Activated CD4-positive, alpha-beta T cell treated with anti-CD3 and anti-CD28 coated beads, Interleukin-2, amount 50 U/mL, for 48 hours (primary cell): ENCODE measurements around the gene SGCD.

Experiments used
- DNase-seq, 2 experiments: peaks; one replicate each; pipeline ENCODE4 v3.0.0-alpha.2; 2020

The SGCD gene

GRCh38 chr5:156326718-156327259 lies at the start of gene SGCD:
Gene SGCD (plus strand): TSS chr5:156327164.
- no peak for DNase-seq

DNA sequence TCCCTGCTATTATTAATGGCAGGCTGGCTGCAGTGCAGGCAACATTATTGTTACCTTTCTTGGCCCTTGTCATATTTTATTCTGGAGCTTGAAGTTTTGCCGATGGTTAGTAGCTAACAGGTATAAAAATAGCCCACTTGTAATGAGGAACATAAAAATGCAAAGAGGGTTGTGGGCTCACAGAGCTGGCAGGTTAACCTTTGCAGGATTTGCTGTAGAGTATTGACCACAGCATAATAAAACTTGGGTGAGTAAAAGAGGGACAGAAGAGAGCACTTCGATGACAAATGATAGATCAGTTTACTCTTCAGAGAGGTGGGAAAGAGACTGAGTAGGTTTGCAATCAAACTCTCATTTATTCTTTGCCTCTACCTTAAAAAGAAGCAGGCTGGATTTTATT lies 49.7 kb upstream of the SGCD start:
- no peak for DNase-seq

DNA sequence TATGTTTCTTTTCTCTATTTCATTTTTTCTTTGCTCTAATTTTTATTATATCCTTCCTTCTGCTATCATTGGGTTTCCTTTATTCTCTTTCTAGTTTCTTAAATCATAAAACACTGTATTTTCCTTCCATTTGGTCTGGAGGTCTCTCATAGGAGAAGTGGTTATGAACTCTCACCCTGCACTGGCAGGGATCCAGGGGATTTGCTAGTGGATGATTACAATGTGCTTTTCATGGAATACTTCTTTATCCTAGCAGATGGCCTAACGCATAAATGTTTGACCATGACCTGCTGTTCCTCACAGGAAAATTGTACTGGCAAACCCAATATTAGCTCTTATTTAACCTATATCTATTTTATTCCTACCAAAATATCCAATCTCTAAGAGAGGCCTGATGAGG lies 31.5 kb upstream of the SGCD start:
- no peak for DNase-seq

- no peak for DNase-seq
Observed at GRCh38 chr5:156310115-156310514, 16.8 kb upstream of the SGCD start.

- no peak for DNase-seq
Observed at GRCh38 chr5:156312897-156313694, 13.9 kb upstream of the SGCD start.

GRCh38 chr5:156314416-156314815 lies 12.5 kb upstream of the SGCD start:
- no peak for DNase-seq

- DNase-seq, result no peak
Observed at GRCh38 chr5:156322666-156323065, 4.3 kb upstream of the SGCD start.

DNA sequence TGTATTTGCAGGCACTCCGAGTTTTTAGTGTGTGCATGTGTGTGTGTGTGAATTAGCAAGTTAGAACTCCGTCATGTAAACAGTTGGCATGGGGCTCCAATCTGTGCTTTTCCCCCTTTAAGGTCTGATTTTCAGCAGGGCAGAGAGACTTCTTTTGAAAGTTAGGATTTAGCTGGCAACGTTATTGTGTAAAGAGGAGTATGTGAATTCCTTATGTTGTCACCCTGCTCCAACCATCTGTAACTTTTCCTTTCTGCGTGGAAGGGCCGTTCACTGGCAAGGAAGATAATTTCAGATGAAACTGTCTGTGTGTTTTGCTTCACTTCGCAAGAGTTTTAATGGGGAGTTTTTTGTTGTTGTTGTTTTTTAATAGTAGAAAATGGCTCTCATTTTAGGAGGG lies 332 bp downstream of the SGCD start:
- no peak for DNase-seq

DNA sequence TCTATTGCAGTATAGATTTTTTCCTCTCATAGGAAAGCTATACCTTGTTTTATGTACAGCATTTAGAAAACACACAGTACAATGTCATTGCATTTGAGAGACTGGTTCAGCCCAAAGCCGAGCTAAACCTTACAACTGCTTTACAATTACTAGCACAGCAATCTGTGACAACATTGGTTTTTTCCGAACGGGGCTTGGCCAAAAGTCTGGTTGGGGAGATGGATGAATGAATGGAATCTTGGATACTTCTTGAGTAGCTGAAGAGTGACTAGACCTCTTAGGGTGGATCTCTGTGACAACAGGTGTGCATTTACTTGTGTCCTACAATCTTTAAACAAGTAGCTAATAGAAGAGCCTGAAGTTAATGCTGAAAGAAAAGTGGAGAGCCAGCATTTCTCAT lies 1.2 kb downstream of the SGCD start:
- no peak for DNase-seq

DNA sequence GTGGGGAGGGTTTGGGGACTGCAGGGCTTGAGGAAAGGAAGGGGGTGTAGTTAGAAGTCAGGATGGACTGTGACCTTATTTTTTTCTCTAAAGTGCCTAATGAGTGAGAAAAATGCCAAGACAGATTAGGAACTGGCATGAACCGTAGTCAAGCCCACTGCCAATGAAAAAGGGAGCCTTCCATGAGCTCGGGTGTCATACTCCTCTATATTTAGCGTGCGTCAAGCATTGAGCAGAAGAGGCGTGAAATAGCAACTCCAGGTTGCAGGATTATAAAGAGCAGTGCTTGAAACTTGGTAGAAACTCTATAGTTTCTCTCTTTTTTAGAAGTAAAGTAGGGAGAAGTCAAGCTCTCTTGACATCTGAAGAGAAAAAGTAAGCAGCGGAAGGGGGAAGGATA lies 1.8 kb downstream of the SGCD start:
- DNase-seq, result no peak

GRCh38 chr5:156329171-156329611 lies 2.2 kb downstream of the SGCD start:
- no peak for DNase-seq

DNA sequence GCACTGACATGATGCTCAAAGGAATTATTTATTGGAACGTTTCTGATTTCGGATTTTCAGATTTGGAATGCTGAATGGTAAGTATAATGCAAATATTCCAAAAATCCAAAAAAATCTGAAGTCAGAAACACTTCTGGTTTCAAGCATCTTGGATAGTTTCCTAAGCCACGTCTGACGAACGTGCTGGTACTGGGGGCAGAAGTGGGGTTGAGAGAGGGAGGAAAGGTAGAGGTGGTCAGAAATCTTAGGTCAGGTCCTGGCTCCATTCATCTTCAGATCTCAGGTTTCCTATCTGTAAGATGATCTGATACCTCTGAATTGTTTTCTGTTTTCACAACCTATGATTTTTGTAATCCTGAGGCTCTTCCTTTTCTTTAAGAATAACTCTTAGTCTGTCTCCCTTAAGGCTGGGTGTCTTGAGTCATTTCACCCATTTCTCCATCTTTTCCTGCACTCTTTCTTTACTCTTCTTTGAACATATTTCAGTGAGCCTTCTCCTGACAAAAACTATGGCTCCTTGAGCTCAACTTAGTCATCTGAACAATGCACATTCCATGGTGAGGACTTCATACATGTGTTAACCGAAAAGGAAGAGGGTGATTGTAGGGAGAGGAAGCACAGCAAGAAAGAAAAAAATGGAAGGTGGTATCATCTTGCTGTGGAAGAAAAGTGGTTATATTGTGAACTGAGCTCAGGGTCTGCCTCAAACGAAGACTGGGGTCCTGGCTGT lies 3.3 kb downstream of the SGCD start:
- DNase-seq, result no peak

DNA sequence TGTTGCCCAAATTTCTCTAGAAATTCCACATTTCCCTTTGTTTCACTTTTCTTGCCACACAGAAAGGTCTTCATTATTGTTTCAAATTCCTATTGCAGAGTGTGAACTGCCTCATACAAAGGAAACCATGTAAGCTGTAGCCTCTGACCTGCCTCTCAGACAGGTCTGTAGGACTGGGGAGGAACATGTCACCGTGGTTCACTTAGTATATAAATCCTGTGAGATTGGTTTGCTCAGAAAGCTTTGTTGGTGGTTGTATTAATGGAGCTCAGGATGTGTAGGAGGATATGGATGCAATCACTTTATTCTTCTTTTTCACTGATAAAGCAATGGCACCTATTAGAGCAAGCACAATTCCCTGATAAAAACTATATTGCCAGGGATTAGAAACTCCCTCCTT lies 4.2 kb downstream of the SGCD start:
- no peak for DNase-seq

DNA sequence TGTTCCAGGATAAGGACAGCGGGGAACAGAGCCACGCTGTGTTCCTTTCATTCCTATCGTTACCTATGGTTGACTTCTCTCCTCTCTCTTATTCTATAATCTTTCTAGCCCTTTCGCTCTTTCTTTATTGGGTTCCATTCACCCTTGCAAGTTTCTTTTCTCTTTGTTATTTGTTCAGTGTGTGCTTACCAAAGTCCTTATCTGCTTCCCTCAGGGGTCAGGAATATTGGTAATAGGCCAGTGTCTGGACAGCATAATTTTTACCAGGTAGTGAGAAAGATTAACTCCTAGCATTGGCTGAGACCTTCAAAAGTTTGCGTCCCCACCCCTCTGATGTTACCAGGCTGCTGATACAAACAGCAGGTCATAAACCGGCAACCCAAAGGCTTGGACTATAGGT lies 4.9 kb downstream of the SGCD start:
- no peak for DNase-seq

DNA sequence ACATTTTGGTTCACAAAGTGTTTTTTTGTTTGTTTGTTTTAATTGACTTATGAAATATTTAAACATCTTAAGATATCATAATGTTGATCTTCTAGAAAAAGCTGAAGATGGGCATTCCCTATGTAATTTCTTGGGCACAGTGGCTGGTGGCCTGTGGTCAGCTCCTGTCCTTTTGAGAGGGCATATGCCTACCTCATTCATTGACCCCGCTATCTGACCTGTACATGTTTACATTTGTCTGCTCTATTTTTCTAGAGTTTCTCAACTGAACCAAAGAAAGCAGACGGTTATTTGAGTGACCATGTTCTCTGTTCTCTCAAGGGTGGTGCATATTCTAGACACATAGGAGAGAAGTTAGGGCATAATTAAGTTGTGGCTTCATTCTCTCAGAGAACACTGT lies 5.3 kb downstream of the SGCD start:
- DNase-seq, result no peak

GRCh38 chr5:156339139-156339841 lies 12.3 kb downstream of the SGCD start:
- no peak for DNase-seq

GRCh38 chr5:156340893-156341292 lies 13.9 kb downstream of the SGCD start:
- no peak for DNase-seq

- DNase-seq, result no peak
Observed at GRCh38 chr5:156350256-156350655, 23.3 kb downstream of the SGCD start.

DNA sequence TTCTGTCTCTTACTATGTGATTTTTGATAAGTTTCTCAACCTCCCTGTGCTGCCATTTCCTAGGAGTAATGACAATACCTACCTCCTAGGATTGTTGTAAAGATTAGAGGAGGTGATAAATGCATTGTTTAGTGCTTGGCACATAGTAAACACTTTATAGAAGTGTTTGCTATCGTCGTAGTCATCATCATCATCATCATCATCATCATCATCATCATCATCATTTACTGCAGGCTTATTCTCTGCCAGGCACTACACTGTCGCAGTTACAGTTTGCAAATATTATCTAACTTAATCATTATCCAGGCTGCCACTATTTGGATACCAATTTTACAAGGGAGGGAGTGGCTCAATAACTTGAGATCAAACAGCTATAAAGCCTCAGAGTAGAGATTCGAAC lies 24.5 kb downstream of the SGCD start:
- DNase-seq, result no peak

DNA sequence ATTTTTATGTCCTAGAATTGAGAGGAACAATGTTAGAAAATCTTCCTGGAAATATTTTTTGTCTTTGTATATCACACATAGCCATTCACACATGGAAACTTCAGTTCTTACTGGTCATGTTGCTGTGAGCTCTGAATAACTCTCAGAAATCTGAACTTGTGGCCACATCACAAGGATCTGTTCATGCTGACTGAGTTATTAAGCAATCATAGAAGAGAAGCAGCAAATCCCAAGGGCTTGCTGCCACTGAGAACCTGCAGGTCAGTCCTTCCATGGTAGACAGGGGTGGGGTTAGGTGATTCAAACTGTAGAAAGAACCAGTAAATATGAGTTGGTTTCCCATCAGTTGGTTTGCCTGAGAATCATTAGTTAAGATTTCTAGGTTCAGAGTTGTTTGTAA lies 27.6 kb downstream of the SGCD start:
- DNase-seq, result no peak

DNA sequence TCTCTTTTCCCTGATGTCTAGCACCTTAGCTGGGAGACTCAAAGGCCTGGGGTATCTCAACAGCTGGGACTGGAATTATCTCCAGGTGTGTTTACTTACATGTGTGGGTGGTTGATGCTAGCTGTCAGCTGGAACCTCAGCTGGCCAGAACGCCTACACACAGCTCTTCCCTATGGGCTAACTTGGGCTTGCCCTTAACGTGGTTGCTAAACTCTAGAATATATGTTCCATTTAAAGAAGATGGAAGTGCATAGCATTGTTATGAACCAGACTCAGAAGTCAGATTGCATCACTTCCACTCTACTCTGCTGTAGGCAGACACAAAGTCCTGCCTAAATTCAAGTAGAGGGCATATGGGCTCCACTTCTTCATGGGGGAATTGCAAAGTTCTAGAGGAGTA lies 29.3 kb downstream of the SGCD start:
- no peak for DNase-seq

GRCh38 chr5:156359476-156359875 lies 32.5 kb downstream of the SGCD start:
- no peak for DNase-seq

DNA sequence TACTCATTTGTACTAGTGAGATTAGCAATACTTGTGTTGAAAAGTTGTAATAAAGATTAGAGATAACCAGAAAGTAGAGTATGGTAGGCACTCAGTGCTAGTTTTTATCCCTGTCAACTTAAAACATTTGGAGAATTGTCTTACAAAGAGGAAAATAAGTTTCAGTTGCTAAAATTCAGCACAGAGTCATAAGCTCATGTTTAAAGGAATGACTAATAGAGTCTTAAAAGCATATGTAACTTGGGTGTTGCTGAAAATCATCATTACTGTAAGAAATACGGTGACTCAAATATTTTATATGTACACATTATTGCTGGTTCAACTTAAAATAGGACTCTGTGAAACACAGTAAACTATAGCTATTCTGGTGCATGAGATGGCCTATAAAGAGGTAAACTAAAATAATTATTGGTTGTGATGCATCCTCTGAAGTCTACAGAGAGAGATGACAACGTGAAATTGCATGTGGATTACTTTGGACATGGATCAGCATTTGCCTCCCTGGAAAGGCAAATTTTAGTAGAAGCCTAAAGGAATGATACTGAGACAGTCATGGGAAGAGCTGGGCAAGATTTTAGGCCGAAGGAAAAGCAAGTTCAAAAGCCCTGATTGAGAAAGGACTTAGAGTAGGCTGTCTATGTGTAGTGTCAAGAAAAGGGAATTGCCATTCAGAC lies 34.6 kb downstream of the SGCD start:
- DNase-seq, result no peak
